ENCODE results near the gene HTATSF1. TPM values are rescaled to one million over a fixed set of nuclear protein-coding genes. Genes with fewer than 3 reads are reported as not detected.

The HTATSF1 gene
- total and polyA plus RNA-seq, 10 of the 15 experiments (the other 5 are each of a cell fraction or from before 2014, with no cell fraction given), result 1.9 to 59.8 (median 28.3) TPM

- TF ChIP-seq BCLAF1 (IDR thresholded peaks at IDR 0.05) (no peak), YY1 (IDR thresholded peaks at IDR 0.05; ENCODE audit: low read depth, low read length) (no peak), RUNX3 (IDR thresholded peaks at IDR 0.05; ENCODE audit: low read length) (no peak), STAT3 (IDR thresholded peaks at IDR 0.05; ENCODE audit: low read depth, low read length) (no peak), NBN (IDR thresholded peaks at IDR 0.05) (no peak)
These were observed 2.3 kb upstream of the HTATSF1 start (continued) for GRCh38 chrX:136495043-136495442.

GRCh38 chrX:136496186-136496763 lies 1.1 kb upstream of the HTATSF1 start:
- ChIA-PET CTCF (no interaction called here), SMC1A (ENCODE audit: uncharacterized antibody, unreplicated experiment) (no interaction called here), POLR2A (no interaction called here), RAD21 (ENCODE audit: unreplicated experiment) (interaction anchor here (2.2 kb wide), 1 partner anchor 199 kb away, joined by 6 read pairs; no protein-coding TSS in a partner anchor)
- Histone ChIP-seq H4K20me1 (ENCODE audit: control insufficient read depth, insufficient read depth) (no peaks in the 10 kb centered on the region), H3K4me1 (ENCODE audit: control insufficient read depth, insufficient read depth, low read length) (no peaks in the 10 kb centered on the region), H3K27ac (ENCODE audit: control insufficient read depth, insufficient read depth) (peak overlapping the region; percentile 90), H3K79me2 (ENCODE audit: control insufficient read depth, insufficient read depth, low read length) (peaks cover 18% of the 10 kb centered on the region), H3K9me3 (replicated peaks; ENCODE audit: control insufficient read depth, insufficient read depth, low read length) (no peaks in the 10 kb centered on the region), H2AFZ (ENCODE audit: control insufficient read depth, low read depth, low read length) (peak overlapping the region; percentile 90), H3K27me3 (replicated peaks in 1 of 2; ENCODE audit: control insufficient read depth in 2 of 2, insufficient read depth in 2 of 2, low read length in 1 of 2) (no peaks in the 10 kb centered on the region; a peak in 1 of 4 replicates), H3K4me3 (peak overlapping the region; percentile 72), H3K36me3 (ENCODE audit: control insufficient read depth in 2 of 2, insufficient read depth in 2 of 2, low read length in 1 of 2) (no peaks in the 10 kb centered on the region), H3K4me2 (ENCODE audit: control insufficient read depth, insufficient read depth) (peak overlapping the region; percentile 32), H3K9ac (ENCODE audit: control insufficient read depth, insufficient read depth, low read length) (peak overlapping the region; percentile 87)
- ATAC-seq, result no peak; the same call in 2 of the 3 replicates
- no peak for DNase-seq (ENCODE audit: low read depth, low spot score)
- in situ Hi-C loops (cut with MboI) (loop anchor here (10.0 kb wide), 1 partner anchor 199 kb away; no protein-coding TSS in a partner anchor), intact Hi-C loops (cut with micrococcal nuclease; ENCODE audit: unreplicated experiment) (loop anchor here (2.0 to 5.0 kb wide), 4 partner anchors 81 to 524 kb away; partner anchors contain the start of genes MMGT1 and SLC9A6)
- no peak for FAIRE-seq
- TSS peak; percentile 98 for BruUV-seq (replicated peaks)
- 38% methylated on average over 13 of the region's 13 CpGs for WGBS (ENCODE audit: insufficient coverage, insufficient replicate concordance, low lambda C conversion rate, missing lambda C conversion rate)
- TF ChIP-seq, protein P1, sequence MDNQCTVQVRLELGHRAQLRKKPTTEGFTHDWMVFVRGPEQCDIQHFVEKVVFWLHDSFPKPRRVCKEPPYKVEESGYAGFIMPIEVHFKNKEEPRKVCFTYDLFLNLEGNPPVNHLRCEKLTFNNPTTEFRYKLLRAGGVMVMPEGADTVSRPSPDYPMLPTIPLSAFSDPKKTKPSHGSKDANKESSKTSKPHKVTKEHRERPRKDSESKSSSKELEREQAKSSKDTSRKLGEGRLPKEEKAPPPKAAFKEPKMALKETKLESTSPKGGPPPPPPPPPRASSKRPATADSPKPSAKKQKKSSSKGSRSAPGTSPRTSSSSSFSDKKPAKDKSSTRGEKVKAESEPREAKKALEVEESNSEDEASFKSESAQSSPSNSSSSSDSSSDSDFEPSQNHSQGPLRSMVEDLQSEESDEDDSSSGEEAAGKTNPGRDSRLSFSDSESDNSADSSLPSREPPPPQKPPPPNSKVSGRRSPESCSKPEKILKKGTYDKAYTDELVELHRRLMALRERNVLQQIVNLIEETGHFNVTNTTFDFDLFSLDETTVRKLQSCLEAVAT (IDR thresholded peaks at IDR 0.05), result no peak
- TF ChIP-seq, protein P2, sequence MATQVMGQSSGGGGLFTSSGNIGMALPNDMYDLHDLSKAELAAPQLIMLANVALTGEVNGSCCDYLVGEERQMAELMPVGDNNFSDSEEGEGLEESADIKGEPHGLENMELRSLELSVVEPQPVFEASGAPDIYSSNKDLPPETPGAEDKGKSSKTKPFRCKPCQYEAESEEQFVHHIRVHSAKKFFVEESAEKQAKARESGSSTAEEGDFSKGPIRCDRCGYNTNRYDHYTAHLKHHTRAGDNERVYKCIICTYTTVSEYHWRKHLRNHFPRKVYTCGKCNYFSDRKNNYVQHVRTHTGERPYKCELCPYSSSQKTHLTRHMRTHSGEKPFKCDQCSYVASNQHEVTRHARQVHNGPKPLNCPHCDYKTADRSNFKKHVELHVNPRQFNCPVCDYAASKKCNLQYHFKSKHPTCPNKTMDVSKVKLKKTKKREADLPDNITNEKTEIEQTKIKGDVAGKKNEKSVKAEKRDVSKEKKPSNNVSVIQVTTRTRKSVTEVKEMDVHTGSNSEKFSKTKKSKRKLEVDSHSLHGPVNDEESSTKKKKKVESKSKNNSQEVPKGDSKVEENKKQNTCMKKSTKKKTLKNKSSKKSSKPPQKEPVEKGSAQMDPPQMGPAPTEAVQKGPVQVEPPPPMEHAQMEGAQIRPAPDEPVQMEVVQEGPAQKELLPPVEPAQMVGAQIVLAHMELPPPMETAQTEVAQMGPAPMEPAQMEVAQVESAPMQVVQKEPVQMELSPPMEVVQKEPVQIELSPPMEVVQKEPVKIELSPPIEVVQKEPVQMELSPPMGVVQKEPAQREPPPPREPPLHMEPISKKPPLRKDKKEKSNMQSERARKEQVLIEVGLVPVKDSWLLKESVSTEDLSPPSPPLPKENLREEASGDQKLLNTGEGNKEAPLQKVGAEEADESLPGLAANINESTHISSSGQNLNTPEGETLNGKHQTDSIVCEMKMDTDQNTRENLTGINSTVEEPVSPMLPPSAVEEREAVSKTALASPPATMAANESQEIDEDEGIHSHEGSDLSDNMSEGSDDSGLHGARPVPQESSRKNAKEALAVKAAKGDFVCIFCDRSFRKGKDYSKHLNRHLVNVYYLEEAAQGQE (IDR thresholded peaks at IDR 0.05; ENCODE audit: low read depth, low read length), result no peak
- no peak for TF ChIP-seq SPI1 (IDR thresholded peaks at IDR 0.05; ENCODE audit: borderline replicate concordance, insufficient read depth, low read depth, low read length)
- TF ChIP-seq MTA3 (IDR thresholded peaks at IDR 0.05; ENCODE audit: borderline replicate concordance, low read length), result no peak
- TF ChIP-seq, protein P3, sequence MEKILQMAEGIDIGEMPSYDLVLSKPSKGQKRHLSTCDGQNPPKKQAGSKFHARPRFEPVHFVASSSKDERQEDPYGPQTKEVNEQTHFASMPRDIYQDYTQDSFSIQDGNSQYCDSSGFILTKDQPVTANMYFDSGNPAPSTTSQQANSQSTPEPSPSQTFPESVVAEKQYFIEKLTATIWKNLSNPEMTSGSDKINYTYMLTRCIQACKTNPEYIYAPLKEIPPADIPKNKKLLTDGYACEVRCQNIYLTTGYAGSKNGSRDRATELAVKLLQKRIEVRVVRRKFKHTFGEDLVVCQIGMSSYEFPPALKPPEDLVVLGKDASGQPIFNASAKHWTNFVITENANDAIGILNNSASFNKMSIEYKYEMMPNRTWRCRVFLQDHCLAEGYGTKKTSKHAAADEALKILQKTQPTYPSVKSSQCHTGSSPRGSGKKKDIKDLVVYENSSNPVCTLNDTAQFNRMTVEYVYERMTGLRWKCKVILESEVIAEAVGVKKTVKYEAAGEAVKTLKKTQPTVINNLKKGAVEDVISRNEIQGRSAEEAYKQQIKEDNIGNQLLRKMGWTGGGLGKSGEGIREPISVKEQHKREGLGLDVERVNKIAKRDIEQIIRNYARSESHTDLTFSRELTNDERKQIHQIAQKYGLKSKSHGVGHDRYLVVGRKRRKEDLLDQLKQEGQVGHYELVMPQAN (conservative IDR thresholded peaks at IDR 0.05), result 0 out of 2 replicates have a peak, but pooled peaks have one; percentile 28
- TF ChIP-seq ZSCAN29 (IDR thresholded peaks at IDR 0.05), result no peak

All from GM12878 (cell line).